GM21447 (cell line): ENCODE results near the gene SYPL1.

ENCODE experiments used
- ATAC-seq: cut with Tn5 transposase; IDR thresholded peaks from one replicate; pipeline ENCODE4 v1.9.1; 2021; ENCODE audit not compliant: unreplicated experiment

SYPL1 gene

DNA sequence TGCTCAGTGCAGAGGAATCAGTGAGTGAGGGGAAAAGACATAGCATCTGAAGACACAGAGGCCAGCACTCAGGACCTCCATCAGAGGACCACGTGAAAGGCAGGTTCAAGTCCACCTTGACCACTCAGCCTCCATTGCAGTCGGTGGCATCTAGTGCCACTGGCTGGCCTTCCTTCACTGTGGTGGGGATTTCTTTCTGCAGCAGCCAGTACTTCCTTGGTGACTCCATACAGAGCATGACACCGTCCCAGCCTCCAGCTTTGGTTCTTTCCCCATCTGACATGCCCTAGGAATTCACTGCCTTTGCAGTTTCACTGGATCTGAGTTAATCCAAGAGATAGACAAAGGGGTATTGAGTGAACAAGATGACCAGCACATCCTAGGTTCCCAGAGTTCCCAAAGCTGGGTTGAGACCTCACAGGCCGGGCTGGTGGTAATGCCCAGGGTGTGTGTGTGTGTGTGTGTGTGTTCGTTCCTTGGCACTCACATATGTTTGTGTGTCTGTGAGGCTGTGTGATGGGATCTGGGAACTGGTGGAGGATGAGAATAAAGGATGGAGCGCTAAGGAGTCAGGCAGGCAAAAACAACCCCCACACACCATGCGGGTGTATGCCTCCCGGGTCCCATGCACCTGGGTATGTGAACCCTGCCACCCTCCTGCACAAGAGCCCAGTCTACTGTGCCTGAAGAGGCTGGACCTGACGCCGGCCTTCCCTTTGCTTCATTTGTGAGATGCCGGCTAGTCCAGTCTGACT is 57.8 kb downstream of the SYPL1 start:
- no peak for ATAC-seq

DNA sequence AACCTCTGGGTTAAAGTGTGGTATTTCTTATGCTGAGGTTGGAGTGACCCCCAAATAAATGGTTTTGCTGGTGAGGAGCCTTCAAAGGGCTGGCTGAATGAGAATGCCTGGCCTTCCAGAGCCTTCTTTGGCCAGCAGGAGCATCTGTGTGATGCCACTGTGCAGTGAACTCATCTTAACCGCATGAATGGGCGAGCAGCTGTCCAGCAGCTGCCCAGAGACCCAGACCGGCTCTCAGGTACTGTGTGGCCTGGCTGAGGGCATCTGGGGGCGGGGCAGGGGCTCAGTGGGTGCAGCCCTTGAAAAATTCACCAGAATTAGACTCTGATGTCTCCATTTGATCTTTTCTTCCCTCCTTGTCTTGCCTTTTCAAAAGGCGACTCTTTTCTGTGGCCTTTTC is 59.0 kb downstream of the SYPL1 start:
- ATAC-seq, result no peak

DNA sequence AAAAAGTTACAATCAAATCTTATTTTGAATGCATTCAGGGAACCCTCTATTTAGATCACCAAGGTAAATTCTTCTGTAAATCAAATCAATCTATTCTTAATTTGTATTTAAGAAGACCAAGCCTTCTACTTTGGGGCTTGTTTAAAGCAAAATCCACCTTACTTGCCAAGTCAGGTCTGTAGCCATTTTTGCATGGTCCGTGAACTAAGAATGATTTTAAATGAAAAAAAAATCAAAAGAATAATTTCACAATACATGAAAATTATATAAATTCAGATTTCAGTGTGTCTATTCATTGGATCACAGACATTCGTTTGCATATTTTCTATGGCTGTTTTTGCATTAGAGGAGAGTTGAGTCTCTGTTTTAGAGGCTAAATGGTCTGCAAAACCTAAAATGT is 59.4 kb downstream of the SYPL1 start:
- ATAC-seq, result no peak

DNA sequence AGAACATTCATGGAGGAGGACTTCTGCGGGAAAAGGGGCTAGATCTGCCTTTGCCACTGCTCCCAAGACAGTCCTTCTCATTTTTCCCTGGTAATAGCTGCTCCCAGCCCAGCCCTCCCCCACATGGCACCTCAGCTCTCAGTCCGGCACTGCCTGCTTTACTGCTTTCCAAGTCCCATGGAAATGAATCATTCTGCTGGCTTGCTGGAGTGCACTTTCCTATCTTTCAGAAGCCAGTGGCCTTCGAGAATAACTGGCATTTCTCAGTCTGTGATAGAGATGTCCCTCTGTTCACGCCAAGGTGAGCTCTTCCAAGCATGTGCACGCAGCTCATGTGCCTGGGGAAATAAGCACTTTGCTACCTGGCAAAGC is 61.4 kb downstream of the SYPL1 start:
- no peak for ATAC-seq

DNA sequence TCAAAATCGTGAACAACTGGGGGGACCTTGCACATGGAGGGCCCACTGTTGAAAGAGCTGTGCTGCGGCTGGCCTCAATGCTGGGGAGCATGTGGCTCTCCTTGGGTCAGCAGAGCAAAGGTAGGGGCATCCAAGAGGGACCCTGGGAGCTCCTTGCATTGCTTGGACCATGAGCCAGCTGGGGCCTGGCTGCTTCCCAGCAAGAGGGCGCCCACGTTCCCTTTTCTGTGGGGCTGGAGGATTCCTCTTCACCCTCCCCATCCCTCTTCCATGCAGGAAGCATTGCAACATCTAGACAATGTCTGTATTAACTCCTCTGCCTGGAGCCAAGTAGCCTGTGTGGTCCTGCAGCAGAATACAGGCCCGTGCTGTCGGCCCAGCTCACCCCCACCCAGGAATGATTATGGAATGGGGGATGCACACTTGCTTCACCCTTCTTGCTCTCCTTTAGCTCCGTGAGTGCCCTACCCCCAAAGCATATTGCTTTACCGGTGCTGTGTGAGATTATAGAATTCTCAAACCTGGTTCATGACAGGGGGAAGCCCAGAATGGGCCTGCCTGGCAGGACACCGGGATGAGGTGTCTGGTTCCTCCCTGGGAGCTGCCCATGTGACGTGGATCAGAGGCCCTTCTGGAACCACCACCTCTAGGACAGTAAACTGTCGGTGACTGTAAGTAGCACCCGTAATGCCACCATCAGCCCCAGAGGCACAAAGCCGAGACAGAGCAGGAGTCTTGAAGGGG is 61.9 kb downstream of the SYPL1 start:
- ATAC-seq, result no peak

DNA sequence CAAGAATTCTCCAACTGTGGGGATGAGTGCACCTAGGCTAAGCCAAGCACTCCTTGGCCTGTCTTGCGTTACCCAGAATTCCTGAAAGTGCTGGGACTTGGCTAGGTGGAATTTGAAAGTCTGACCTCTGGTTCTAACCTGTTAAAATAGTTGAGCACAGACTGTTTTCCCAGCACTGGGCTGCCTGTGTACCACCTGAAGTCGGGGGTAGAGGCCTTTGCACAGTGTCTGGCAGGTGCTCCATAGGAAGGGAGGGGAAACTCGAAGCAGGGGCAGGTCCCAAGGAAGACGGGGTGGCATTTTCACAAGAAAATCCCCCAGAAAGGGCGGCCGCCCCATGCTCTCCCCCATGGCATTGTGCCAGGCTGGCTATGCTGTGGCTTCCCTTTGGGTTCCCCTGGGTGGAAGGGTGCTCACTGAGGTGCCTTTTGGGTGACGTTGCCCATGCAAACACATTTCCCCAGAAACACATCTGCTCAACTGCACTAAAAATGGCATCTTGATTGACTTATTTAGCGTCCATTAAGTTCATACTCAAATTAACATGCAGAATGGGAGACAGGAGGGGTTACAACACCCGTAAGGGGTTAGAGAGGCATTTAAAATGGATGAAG is 62.9 kb downstream of the SYPL1 start:
- ATAC-seq, result no peak

DNA sequence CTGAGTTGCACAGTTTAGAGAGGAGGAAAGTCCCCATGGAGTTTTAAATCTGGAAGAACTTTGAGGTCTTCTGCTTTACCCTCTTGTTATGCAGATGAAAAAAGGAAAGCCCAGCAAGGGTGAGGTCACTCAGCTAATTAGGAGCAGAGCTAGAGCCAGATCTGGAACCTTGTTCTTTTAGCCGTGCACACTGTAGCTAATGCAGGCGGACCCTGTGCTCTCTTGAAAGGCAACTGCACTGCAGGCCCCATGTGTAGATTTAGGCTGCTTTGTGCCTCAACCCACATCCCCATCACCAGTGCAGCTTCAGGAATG is 63.4 kb downstream of the SYPL1 start:
- ATAC-seq, result no peak

DNA sequence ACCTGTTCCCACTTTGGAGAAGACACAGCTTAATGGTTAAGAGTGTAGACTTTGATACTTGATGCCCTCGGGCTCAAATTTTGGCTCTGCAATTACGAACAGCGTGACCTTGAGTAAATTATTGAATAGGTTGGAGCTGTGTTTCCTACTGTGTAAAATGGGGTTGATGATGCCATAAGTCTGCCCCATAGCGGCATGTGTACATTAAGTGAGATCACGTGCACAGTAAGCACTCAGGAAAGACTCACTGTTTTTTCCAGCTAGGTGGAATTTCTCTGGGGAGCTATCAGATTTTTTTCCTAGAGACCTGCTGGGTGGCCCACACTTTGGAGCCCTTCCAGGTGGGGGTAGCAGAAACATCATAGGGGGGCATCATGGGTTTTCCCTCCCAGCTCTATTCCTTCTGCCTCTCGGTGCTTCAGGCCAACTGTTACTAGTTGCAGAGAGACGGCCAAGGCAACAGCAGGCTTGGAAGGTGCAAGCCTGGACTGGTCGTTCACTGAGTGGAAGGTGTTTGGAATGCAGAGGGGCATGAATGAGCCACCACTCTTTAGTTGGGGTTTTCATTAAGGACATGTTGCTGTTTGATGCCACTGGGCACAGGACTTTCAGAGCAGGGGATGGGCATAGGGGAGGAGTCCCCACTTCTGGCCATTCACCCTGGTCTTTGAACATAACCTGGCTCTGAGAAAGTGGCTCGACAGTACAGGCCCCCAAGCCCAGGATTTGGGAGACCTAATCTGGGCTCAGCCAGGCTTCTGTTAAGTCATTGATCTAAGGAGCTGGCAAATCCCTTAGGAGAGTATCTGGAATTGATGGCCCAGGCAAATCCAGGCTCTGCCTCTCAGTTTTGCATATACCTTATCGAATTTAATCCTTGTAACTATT is 64.0 kb downstream of the SYPL1 start:
- no peak for ATAC-seq

DNA sequence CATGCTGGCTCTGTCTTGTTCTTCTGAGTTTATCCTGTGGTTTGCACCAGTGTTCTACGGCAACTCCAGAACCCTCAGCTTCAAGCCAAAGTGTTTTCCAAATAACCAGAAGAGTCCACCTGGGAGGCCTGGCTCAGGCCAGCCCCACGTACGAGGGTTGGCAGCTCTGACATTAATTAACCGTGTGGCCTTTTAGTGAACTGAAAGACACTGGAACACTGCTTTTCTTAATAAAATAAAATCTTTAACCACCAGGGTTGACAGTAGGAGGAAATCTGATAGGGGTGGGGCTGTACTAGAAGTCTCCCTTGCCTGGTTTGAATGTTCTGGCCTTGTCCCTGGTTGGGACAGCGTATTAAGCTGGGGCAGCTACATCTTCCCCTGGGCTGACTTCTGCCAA is 64.9 kb downstream of the SYPL1 start:
- no peak for ATAC-seq

DNA sequence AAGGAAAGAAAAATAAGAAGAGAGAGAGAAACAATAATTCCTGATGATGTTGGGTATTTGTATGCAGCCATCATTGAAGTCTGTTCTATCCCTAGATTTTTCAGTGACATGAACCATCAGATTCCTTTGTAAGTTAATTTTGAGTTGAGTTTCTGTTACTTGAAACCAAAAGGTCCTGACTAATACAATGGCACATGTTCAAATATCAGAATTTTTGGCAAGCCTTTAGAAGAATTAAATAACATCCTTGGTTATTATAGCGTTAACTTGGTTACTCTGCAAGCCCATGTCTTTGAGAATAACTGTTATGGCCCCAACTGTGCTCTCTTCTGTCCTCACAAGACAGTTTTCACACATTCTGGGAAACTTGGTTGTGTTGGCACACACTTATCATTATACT is 66.5 kb downstream of the SYPL1 start:
- no peak for ATAC-seq

DNA sequence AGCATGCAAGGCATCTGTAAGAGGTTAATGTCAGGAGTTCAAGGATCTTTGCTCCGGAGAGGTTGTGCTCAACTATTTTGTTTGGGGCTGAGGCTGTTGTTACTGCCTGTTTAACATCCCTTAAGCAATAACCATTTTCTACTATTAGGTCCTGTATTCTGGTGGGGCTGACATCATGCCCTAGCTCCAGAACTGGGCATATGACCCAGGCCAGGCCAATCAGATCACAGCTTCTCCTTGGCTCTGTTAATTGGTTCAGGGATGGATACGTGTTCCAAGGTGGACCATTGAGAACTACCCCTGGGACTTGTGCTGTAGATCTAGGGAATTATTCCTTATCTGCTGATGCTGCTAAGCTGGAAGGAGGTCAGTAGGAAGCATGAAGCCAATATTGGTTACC is 67.0 kb downstream of the SYPL1 start:
- ATAC-seq, result no peak

DNA sequence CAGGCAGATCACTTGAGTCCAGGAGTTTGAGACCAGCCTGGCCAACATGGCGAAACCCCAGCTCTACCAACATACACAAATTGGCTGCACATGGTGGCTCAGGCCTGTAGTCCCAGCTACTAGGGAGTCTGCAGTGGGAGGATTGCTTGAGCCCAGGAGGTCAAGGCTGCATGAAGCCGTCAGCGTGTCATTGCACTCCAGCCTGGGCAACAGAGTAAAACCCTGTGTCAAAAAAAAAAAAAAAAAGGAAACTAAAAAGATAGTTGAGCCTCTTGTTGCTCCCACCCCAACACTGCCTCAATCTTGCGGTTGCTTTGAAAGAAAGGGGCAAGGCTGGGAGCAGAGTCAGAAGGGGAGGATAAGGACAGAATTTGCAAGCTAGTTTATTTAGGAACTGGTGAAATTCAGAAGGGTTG is 69.9 kb downstream of the SYPL1 start:
- no peak for ATAC-seq

DNA sequence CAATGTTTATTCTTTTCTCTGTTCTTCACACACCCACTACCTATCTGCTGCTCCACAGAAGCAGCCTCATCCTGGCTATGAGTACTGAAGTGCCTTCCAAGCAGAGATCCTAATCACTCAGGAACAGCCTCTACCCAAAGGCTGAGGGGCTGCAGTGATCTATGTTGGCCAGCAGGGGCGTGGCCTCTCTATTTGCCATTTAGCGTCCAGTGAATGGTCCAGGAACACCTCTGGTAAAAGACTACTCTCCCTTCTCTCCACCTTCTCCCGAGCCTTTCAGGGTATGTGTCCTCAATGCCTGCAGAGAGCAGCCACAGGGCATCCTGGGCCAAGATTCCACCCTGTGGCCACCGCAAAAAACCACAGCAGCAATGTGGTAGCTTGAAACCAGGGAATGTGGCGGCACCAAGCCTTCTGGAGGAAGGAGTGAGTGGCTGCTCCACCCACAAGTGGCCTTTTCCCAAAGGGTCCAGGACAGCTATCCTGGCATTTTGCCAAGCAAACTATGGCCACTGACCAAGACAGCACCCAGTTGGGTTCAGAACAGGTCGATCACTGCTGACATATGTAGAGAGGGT is 70.9 kb downstream of the SYPL1 start:
- no peak for ATAC-seq
